KBM-7 (cell line): ENCODE data around the gene SMCO2.

Experiments used
- DNase-seq: peaks from one replicate; pipeline ENCODE4 v3.0.0-alpha.2; 2015
- in situ Hi-C: fragments of 300-500 bp; cut with MboI; formaldehyde crosslinking; loops from 2 replicates; pipeline ENCODE4 v1.14.3; 2020; ENCODE audit warnings: low sequenced_read_pairs, low pct_unique_long_range_greater_than_20kb, mixed read lengths

The SMCO2 gene

GRCh38 chr12:27446436-27446835 is at the start of gene SMCO2:
Gene SMCO2, plus strand, starts transcription at chr12:27446736. Its CDS starts 23,896 bp downstream, at chr12:27470632.
- in situ Hi-C loops, result no loop called here
- no peak for DNase-seq

- in situ Hi-C loops, result no loop called here
- no peak for DNase-seq
Observed at GRCh38 chr12:27398466-27398865, 48.1 kb upstream of the SMCO2 start.

DNA sequence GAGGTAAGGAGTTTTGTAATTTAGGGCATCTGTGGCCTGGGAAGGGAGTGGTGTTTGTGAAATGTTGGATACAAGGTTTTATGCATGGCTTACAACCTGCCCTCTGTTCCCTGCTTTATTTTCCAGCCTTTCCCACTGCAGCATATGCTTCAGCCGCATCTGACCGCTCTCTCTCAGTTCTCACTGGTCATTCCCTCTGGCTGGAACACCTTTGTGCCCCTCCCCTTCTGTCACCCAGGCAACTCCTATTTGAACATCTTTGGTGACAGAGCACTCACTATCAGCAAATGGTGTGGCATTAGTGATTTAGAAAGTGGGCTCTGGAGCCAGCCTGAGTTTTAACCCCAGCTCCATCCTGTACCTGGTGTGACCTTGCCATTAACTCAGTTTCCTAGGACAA is 47.5 kb upstream of the SMCO2 start:
- in situ Hi-C loops, result no loop called here
- DNase-seq, result no peak

DNA sequence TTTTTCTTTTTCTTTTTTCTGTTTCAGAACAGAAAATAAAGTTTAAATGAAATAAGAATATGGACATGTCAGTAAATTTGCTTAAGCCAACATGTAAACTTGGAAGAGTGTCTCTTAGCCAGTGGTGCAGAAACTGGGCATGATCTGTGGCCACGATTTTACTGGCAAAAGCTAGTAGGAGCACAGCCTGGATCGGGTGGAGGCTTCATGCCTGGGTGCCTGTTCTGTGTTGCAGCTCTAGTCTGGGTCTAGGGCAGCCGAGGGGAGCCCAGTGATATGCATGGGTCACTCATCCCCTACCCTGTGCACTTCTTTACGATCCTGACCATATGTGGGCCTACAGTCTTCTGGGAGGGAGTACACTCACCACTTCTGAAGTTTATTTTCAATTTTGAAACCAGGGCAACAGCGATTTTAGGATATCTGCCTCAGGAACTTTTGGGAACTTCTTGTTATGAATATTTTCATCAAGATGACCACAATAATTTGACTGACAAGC is 45.6 kb upstream of the SMCO2 start:
- in situ Hi-C loops, result no loop called here

GRCh38 chr12:27412047-27412446 is 34.5 kb upstream of the SMCO2 start:
- DNase-seq, result no peak
- in situ Hi-C loops, result no loop called here

More for the DNA sequence above, 45.6 kb upstream of the SMCO2 start:
- DNase-seq, result no peak

DNA sequence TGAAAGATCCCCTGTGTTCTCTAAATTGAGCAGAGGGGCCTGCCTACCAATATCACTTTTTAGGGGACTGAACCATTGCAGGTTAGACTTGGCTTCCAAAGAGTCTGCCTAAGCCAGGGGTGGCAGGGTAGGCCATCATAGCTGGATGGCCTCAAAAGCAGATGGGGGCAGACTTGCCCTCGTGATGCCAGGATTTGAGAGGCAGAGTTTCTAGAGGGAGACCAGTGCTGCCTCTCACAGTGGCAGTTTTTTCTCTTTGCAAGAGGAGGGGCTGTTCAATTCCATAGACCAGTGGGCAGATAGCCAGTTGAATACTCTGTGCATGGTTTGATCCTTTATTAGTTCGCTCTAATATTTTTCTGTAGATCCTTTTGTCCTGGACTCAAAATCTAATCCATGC is 23.8 kb upstream of the SMCO2 start:
- in situ Hi-C loops, result no loop called here
- DNase-seq, result no peak

DNA sequence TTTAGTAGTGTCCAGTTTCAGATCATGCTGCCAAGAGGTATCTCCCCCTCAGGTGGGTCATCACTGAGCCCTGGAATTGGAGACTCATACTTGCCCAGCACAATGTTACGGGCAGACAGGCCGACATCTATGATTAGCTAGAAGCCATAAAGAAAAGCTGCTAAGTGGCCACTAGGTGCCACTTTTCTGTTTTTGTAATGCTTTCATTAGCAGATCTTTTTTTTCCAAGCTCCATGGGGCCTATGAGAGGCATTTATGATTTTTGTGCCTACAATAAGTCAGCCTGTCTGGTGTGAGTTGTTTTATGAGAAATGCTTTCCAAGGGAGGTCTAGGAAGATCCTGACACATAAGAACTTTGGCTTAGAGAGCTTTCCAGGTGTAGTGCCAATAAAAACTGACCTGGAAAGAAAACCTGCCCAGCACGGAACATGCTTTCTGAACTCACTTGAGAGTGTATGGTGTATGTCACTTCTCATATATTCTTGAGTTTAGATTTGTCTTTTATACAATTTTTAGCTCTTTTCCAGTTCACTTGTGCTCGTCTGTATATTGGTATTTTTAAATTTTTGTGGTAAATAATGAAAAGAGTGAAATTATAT is 21.8 kb upstream of the SMCO2 start:
- DNase-seq, result peak; percentile 53
- in situ Hi-C loops, result no loop called here

DNA sequence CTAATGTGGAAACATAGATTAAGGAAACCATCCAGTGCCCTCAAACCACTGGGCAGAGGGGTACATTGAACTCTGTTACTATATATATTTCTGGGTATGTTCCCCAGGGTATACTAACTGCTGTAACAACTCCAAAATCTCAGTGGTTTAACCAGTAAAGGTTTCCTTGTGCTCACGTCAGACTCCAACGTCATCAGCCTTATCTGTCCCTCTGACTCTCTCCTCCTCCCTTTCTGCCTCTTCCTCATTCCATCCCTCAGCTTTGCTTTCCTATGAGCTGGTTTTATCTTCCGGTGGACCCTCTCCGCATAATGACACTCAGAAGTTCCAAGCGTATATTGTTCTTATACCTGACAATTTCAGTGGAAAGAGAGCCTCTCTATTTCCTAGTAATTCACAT is 21.2 kb upstream of the SMCO2 start:
- DNase-seq, result no peak
- in situ Hi-C loops, result no loop called here

GRCh38 chr12:27426743-27427487 is 19.6 kb upstream of the SMCO2 start:
- DNase-seq, result no peak
- in situ Hi-C loops, result no loop called here

GRCh38 chr12:27427824-27428223 is 18.7 kb upstream of the SMCO2 start:
- in situ Hi-C loops, result no loop called here
- DNase-seq, result no peak

- in situ Hi-C loops, result no loop called here
Observed at GRCh38 chr12:27428466-27428865, 18.1 kb upstream of the SMCO2 start.

GRCh38 chr12:27429606-27430005 is 16.9 kb upstream of the SMCO2 start:
- DNase-seq, result no peak
- in situ Hi-C loops, result no loop called here

More at GRCh38 chr12:27428466-27428865, 18.1 kb upstream of the SMCO2 start:
- DNase-seq, result no peak

- in situ Hi-C loops, result no loop called here
- DNase-seq, result no peak
Observed at GRCh38 chr12:27431185-27431584, 15.4 kb upstream of the SMCO2 start.

- peak; percentile 25 for DNase-seq
- in situ Hi-C loops, result no loop called here
Observed at GRCh38 chr12:27434673-27435565, 11.6 kb upstream of the SMCO2 start.

DNA sequence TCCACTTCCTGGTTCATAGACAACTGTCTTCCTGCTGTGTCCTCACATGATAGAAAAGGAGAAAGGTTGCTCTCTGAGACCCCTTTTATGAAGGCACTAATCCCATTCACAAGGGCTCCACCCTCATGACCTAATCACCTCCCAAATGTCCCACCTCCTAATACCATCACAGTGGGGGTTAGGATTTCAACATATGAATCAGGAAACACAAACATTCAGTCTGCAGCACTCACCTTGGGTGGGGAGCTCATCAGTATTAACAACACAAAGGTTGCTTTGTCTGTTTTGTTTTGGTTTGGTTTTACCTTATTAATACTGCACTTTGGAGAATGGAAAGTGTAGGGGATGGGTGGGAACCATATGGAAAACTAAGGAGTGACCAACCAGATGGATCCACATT is 10.5 kb upstream of the SMCO2 start:
- in situ Hi-C loops, result no loop called here
- peak; percentile 9 for DNase-seq

GRCh38 chr12:27436768-27437167 is 9.8 kb upstream of the SMCO2 start:
- in situ Hi-C loops, result no loop called here
- DNase-seq, result no peak

GRCh38 chr12:27437839-27438238 is 8.7 kb upstream of the SMCO2 start:
- in situ Hi-C loops, result no loop called here
- DNase-seq, result peak; percentile 64

DNA sequence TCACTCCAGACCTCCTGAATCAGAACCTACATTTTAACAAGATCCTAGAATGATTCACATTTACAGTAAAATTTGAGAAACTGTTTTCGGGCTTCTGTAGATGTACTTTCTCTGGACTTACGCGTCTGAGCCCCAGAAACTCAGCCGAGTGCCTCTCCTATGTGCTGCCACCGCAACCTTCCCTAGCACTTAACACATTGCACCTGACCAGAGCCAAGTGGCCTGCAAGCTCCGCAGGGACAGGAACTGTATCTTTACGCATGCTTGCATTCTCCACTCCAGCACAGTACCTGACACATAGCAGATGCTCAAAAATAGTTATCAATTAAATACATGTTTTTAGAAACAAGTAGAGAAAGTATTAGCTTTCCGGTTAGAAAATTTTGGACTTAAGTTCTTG is 1.2 kb downstream of the SMCO2 start:
- in situ Hi-C loops, result no loop called here
- no peak for DNase-seq

- in situ Hi-C loops, result no loop called here
- DNase-seq, result no peak
Observed at GRCh38 chr12:27449026-27449425, 2.5 kb downstream of the SMCO2 start.
